Panc1 (cell line): ENCODE measurements around the gene CCDC47. TPM values are rescaled to one million over a fixed set of nuclear protein-coding genes. Genes with fewer than 3 reads are reported as not detected.

Source experiments
- ATAC-seq: fragments of 200-7000 bp; cut with Tn5 transposase; 2 replicates; pipeline ENCODE4 v1.9.1; 2020; ENCODE audit warnings: mild to moderate bottlenecking, moderate library complexity
- BruUV-seq: library from RNA; stranded (reverse); fragments of 400-500 nt; replicated peaks from 2 replicates; lab custom pipeline; 2021; lab: Mats Ljungman, UMichigan
- CTCF ChIA-PET: fragments of 300-600 bp; sonication (Branson Sonifier 250); formaldehyde crosslinking; loops from one replicate; lab custom pipeline; 2022; ENCODE audit warnings: antibody characterized with exemption; lab: Charles Lee
- POLR2A ChIA-PET: fragments of 300-600 bp; sonication (Branson Sonifier 250); formaldehyde crosslinking; loops from one replicate; lab custom pipeline; 2022; ENCODE audit warnings: antibody characterized with exemption; lab: Charles Lee
- DNase-seq: peaks from one replicate; pipeline ENCODE4 v3.0.0-alpha.2; 2010; ENCODE audit warnings: low read depth, low spot score
- H3K27ac ChIP-seq: 2 replicates; pipeline ENCODE4 v1.5.1; 2011; ENCODE audit warnings: mild to moderate bottlenecking, low read length, inconsistent platforms
- H3K27me3 ChIP-seq: fragments of 200-500 bp; sonication (Bioruptor generic); 2 replicates; pipeline ENCODE4 v1.6.0; 2014; ENCODE audit warnings: low read length, inconsistent platforms; ENCODE audit not compliant: control insufficient read depth, insufficient read depth
- H3K36me3 ChIP-seq: fragments of 200-500 bp; sonication (Bioruptor generic); 2 replicates; pipeline ENCODE4 v1.5.1; 2014; ENCODE audit warnings: inconsistent platforms, mild to moderate bottlenecking, low read length, moderate library complexity; ENCODE audit not compliant: control insufficient read depth, insufficient read depth
- H3K4me1 ChIP-seq: 2 replicates; pipeline ENCODE4 v1.5.1; 2011; ENCODE audit warnings: inconsistent platforms, mild to moderate bottlenecking, low read length, moderate library complexity; ENCODE audit not compliant: control insufficient read depth, insufficient read depth
- H3K4me3 ChIP-seq, 2 experiments: 2 replicates each; pipeline ENCODE4 v1.5.1; 2011 to 2012; ENCODE audit warnings: low read depth in 2 of 2, low read length in 2 of 2, mild to moderate bottlenecking in 2 of 2, inconsistent platforms in 1 of 2, moderate library complexity in 1 of 2
- H3K9me3 ChIP-seq: fragments of 200-500 bp; sonication (Bioruptor generic); 2 replicates; pipeline ENCODE4 v1.5.1; 2014; ENCODE audit warnings: low read depth, mild to moderate bottlenecking, inconsistent platforms, low read length, moderate library complexity; ENCODE audit not compliant: control insufficient read depth, insufficient read depth
- CTCF ChIP-seq: fragments of 450-650 bp; IDR thresholded peaks from 2 replicates; pipeline ENCODE4 v1.5.1; 2017; ENCODE audit warnings: mild to moderate bottlenecking
- POLR2AphosphoS5 ChIP-seq: IDR thresholded peaks from 2 replicates; pipeline ENCODE4 v1.6.1; 2012; ENCODE audit warnings: mild to moderate bottlenecking, low read depth, low read length, moderate library complexity
- REST ChIP-seq, 2 experiments: IDR thresholded peaks; 2 replicates each; pipeline ENCODE4 v1.6.1; 2011 to 2012; ENCODE audit warnings: low read depth in 2 of 2, control low read depth in 1 of 2, low read length in 1 of 2, mild to moderate bottlenecking in 1 of 2, moderate library complexity in 1 of 2; ENCODE audit not compliant: insufficient read depth in 1 of 2
- SIN3A ChIP-seq: IDR thresholded peaks from 2 replicates; pipeline ENCODE4 v1.6.1; 2012; ENCODE audit warnings: low read depth, mild to moderate bottlenecking, low read length, moderate library complexity, borderline replicate concordance; ENCODE audit not compliant: insufficient read depth
- TCF7L2 ChIP-seq: IDR thresholded peaks from 2 replicates; pipeline ENCODE4 v1.6.1; 2011; ENCODE audit warnings: mild to moderate bottlenecking, low read depth, low read length, inconsistent platforms
- in situ Hi-C: cut with HindIII; loops from 2 replicates; pipeline ENCODE4 v1.10.0; 2016; ENCODE audit warnings: low sequenced_read_pairs, low pct_unique_long_range_greater_than_20kb
- intact Hi-C: fragments of 100-400 bp; cut with micrococcal nuclease; formaldehyde crosslinking; loops from one replicate; pipeline ENCODE4 v1.10.0; 2022; ENCODE audit not compliant: unreplicated experiment
- total RNA-seq: library from RNA; stranded (reverse); gene quantifications from one replicate; pipeline ENCODE4 v1.2.1, GENCODE V29; 2021; ENCODE audit not compliant: unreplicated experiment

The CCDC47 gene
- total RNA-seq, 1 experiment from 2014 or later = 64.8 TPM

- no peak overlapping the region for H3K27ac ChIP-seq
- TSS peak; percentile 92 for BruUV-seq
- TF ChIP-seq POLR2AphosphoS5 (no peak), SIN3A (no peak), REST (IDR thresholded peaks at IDR 0.05; ENCODE audit: insufficient read depth in 1 of 2, low read depth in 2 of 2, low read length in 1 of 2) (no peak), CTCF (no peak), TCF7L2 (no peak)
- ATAC-seq (peak; percentile 23; the same call in 1 of the 2 replicates), DNase-seq (no peak)
- intact Hi-C loops (no loop called here), in situ Hi-C loops (no loop called here)
- peaks cover 29% of the 10 kb centered on the region for H3K36me3 ChIP-seq
- peaks cover 3% of the 10 kb centered on the region; the same call in 1 of the 2 replicates for H3K4me1 ChIP-seq
- no peaks in the 10 kb centered on the region for H3K9me3 ChIP-seq
- POLR2A ChIA-PET = no interaction called here
- CTCF ChIA-PET = no interaction called here
- no peak overlapping the region for H3K4me3 ChIP-seq
- no peaks in the 10 kb centered on the region for H3K27me3 ChIP-seq
These were observed 46.5 kb upstream of the CCDC47 start for GRCh38 chr17:63819585-63820537.

DNA sequence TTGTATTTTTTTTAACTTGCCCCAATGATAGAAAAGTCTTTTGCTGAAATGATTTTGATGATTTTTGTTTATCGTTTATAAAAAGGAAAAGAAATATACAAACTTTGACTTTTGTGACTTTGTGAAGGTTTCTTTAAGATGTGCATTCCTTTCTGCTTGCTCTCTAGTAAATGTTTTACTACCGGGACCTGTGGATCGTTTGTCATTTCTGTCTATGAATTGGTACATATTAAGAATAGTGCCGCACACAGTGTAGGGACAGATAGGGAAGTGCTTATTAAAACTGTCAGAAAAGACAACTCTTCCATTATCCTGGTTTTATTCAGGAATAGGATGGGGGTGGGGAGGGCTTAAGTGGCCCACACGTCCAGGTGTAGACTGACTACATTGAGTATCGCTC lies 45.7 kb upstream of the CCDC47 start:
- in situ Hi-C loops = no loop called here
- POLR2A ChIA-PET = no interaction called here

More for the DNA sequence above, 45.7 kb upstream of the CCDC47 start:
- H3K27ac ChIP-seq = no peak overlapping the region
- intact Hi-C loops = no loop called here
- H3K27me3 ChIP-seq = no peaks in the 10 kb centered on the region
- H3K4me3 ChIP-seq = no peak overlapping the region
- no peak for DNase-seq
- peaks cover 29% of the 10 kb centered on the region for H3K36me3 ChIP-seq
- BruUV-seq = no TSS peak
- CTCF ChIA-PET = no interaction called here
- no peak for ATAC-seq
- H3K4me1 ChIP-seq = peaks cover 3% of the 10 kb centered on the region; the same call in 1 of the 2 replicates
- TF ChIP-seq TCF7L2 (no peak), POLR2AphosphoS5 (no peak), REST (IDR thresholded peaks at IDR 0.05; ENCODE audit: insufficient read depth in 1 of 2, low read depth in 2 of 2, low read length in 1 of 2) (no peak), CTCF (no peak), SIN3A (no peak)
- no peaks in the 10 kb centered on the region for H3K9me3 ChIP-seq
